Trophoblast cell (in vitro differentiated cells and primary cell): ENCODE measurements around the gene DDX5.
A peak's percentile ranks its signal among the peaks of the same experiment; 100 is the strongest.

Experiments
- DNase-seq, 2 donors: peaks; one replicate each; pipeline ENCODE4 v3.0.0-alpha.2; 2016
- H2AFZ ChIP-seq: 2 replicates; pipeline ENCODE4 v1.6.1; 2013; ENCODE audit warnings: low read length, moderate library complexity, mild to moderate bottlenecking; ENCODE audit not compliant: insufficient read depth, poor library complexity
- H2AK5ac ChIP-seq: 2 replicates; pipeline ENCODE4 v1.6.1; 2013; ENCODE audit warnings: mild to moderate bottlenecking, low read length
- H2BK120ac ChIP-seq: 2 replicates; pipeline ENCODE4 v1.6.1; 2013; ENCODE audit warnings: low read length, mild to moderate bottlenecking, moderate library complexity; ENCODE audit not compliant: insufficient read depth, poor library complexity
- H2BK12ac ChIP-seq: 2 replicates; pipeline ENCODE4 v1.6.1; 2013; ENCODE audit warnings: mild to moderate bottlenecking, low read length, moderate library complexity
- H2BK5ac ChIP-seq: 2 replicates; pipeline ENCODE4 v1.6.1; 2013; ENCODE audit warnings: low read length, low read depth, moderate library complexity, mild to moderate bottlenecking; ENCODE audit not compliant: poor library complexity
- H3K14ac ChIP-seq: 2 replicates; pipeline ENCODE4 v1.6.1; 2013; ENCODE audit warnings: mild to moderate bottlenecking, low read length
- H3K18ac ChIP-seq: 2 replicates; pipeline ENCODE4 v1.6.1; 2013; ENCODE audit warnings: mild to moderate bottlenecking, low read length
- H3K23ac ChIP-seq: 2 replicates; pipeline ENCODE4 v1.6.1; 2013; ENCODE audit warnings: low read length
- H3K27ac ChIP-seq: 2 replicates; pipeline ENCODE4 v1.5.1; 2013; ENCODE audit warnings: low read depth, mild to moderate bottlenecking, inconsistent platforms, low read length, moderate library complexity
- H3K27me3 ChIP-seq: 2 replicates; pipeline ENCODE4 v1.6.1; 2013; ENCODE audit warnings: inconsistent platforms, mild to moderate bottlenecking, low read length, moderate library complexity; ENCODE audit not compliant: insufficient read depth
- H3K36me3 ChIP-seq, 2 experiments: 1 replicate in 1 of 2; 2 replicates in 1 of 2; pipeline ENCODE4 v1.6.1; 2013; ENCODE audit warnings: low read length in 2 of 2, mild to moderate bottlenecking in 2 of 2, moderate library complexity in 1 of 2; ENCODE audit not compliant: insufficient read depth in 2 of 2, control insufficient read depth in 1 of 2
- H3K4ac ChIP-seq: 2 replicates; pipeline ENCODE4 v1.6.1; 2013; ENCODE audit warnings: low read depth, mild to moderate bottlenecking, low read length, moderate library complexity
- H3K4me1 ChIP-seq, 2 experiments: 1 replicate in 1 of 2; 2 replicates in 1 of 2; pipeline ENCODE4 v1.6.1; 2013; ENCODE audit warnings: low read length in 2 of 2, mild to moderate bottlenecking in 2 of 2, moderate library complexity in 1 of 2; ENCODE audit not compliant: insufficient read depth in 2 of 2, control insufficient read depth in 1 of 2
- H3K4me2 ChIP-seq: 2 replicates; pipeline ENCODE4 v1.6.1; 2013; ENCODE audit warnings: inconsistent platforms, mild to moderate bottlenecking, low read length, moderate library complexity
- H3K4me3 ChIP-seq: 2 replicates; pipeline ENCODE4 v1.5.1; 2013; ENCODE audit warnings: mild to moderate bottlenecking, low read depth, low read length, inconsistent platforms
- H3K79me1 ChIP-seq: one replicate; pipeline ENCODE4 v1.6.1; 2013; ENCODE audit warnings: low read length
- H3K79me2 ChIP-seq: 2 replicates; pipeline ENCODE4 v1.6.1; 2013; ENCODE audit warnings: low read length, mild to moderate bottlenecking; ENCODE audit not compliant: control insufficient read depth, insufficient read depth, poor library complexity
- H3K9ac ChIP-seq: 2 replicates; pipeline ENCODE4 v1.6.1; 2013; ENCODE audit warnings: mild to moderate bottlenecking, low read length
- H3K9me3 ChIP-seq: 2 replicates; pipeline ENCODE4 v1.6.1; 2013; ENCODE audit warnings: low read depth, mild to moderate bottlenecking, control low read depth, inconsistent platforms, low read length; ENCODE audit not compliant: insufficient read depth
- H4K12ac ChIP-seq: 2 replicates; pipeline ENCODE4 v1.6.1; 2013; ENCODE audit warnings: low read depth, mild to moderate bottlenecking, low read length, moderate library complexity
- H4K8ac ChIP-seq: 2 replicates; pipeline ENCODE4 v1.6.1; 2013; ENCODE audit warnings: low read depth, mild to moderate bottlenecking, low read length, moderate library complexity
- H4K91ac ChIP-seq: one replicate; pipeline ENCODE4 v1.6.1; 2013; ENCODE audit warnings: low read depth, mild to moderate bottlenecking, low read length, moderate library complexity
- WGBS: extraction: QIAGEN DNeasy Blood & Tissue Kit; methylation state at CpG from one replicate; pipeline ENCODE4 v1.1.7; 2013; ENCODE audit warnings: missing lambda C conversion rate; ENCODE audit not compliant: insufficient read length, insufficient coverage; ENCODE audit errors: extremely low coverage; 5-methylcytosine and 5-hydroxymethylcytosine counted together

The DDX5 gene

DNA sequence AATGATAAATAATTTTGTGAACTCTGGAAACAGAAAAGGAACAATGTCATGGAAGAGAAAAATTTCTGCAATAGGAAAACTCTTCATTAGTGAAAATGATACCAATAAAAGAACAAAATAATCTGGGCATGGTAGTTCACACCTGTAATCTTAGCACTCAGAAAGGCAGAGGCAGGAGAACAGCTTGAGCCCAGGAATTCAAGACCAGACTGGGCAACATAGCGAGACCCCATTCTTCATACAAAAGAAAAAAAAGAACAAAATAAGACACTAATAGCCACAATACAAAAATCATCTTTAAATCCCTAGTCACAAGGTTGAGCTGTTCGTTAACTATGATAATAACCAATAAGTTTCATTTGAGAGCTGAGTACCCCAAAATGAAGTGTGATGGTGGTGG lies 17.8 kb downstream of the DDX5 start:
- Histone ChIP-seq H3K27me3 (no peaks in the 10 kb centered on the region), H4K12ac (no peak overlapping the region), H2BK5ac (no peak overlapping the region), H3K4me1 (no peaks in the 10 kb centered on the region), H3K9me3 (no peaks in the 10 kb centered on the region), H3K27ac (no peak overlapping the region), H3K36me3 (peaks cover 10 to 12% of the 10 kb centered on the region in 2 experiments), H2BK120ac (no peak overlapping the region), H2AFZ (no peak overlapping the region), H2AK5ac (no peak overlapping the region), H3K18ac (no peak overlapping the region), H3K4ac (no peak overlapping the region), H3K79me1 (no peaks in the 10 kb centered on the region), H3K79me2 (no peaks in the 10 kb centered on the region), H3K4me3 (no peak overlapping the region), H3K9ac (no peak overlapping the region), H2BK12ac (no peak overlapping the region), H4K91ac (no peak overlapping the region), H3K4me2 (no peak overlapping the region), H4K8ac (no peak overlapping the region), H3K23ac (no peak overlapping the region), H3K14ac (no peak overlapping the region)
- no CpG with 5 or more reads among the region's 2 CpGs for WGBS
- no peak for DNase-seq

DNA sequence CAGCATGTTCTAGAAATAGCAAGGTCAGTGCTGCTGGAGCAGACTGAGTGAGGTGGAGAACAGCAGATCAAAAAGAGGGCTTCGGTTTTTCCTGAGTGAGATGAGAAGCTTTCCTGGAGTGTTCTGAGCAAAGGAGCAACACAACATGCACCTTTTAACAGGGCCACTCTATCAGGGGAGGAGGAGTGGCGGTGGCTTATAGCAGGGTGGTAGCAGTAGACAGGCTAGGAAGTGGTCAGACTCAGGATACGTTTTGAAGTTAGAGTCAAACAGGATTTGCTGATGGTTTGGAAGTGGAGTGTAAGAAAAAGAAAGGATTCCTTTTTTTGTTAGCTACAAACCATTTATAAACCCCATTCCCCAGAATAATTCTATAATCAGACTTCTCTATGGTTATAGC lies 21.7 kb downstream of the DDX5 start:
- H3K4ac ChIP-seq: no peak overlapping the region
- H2BK12ac ChIP-seq: no peak overlapping the region
- H3K4me2 ChIP-seq: no peak overlapping the region
- no peak overlapping the region for H2BK120ac ChIP-seq
- H3K23ac ChIP-seq: no peak overlapping the region
- H2AK5ac ChIP-seq: no peak overlapping the region
- WGBS: no CpG with 5 or more reads among the region's 3 CpGs
- no peak overlapping the region for H2BK5ac ChIP-seq
- no peak overlapping the region for H3K4me3 ChIP-seq
- no peak overlapping the region for H4K12ac ChIP-seq
- H4K8ac ChIP-seq: no peak overlapping the region
- DNase-seq: no peak
- no peak overlapping the region for H3K18ac ChIP-seq
- peaks cover 11% of the 10 kb centered on the region in 2 experiments for H3K36me3 ChIP-seq
- H4K91ac ChIP-seq: no peak overlapping the region
- H3K4me1 ChIP-seq: peaks cover 0 to 2% of the 10 kb centered on the region in 2 experiments
- no peak overlapping the region for H3K14ac ChIP-seq
- H3K9me3 ChIP-seq: no peaks in the 10 kb centered on the region
- H2AFZ ChIP-seq: no peak overlapping the region
- no peaks in the 10 kb centered on the region for H3K79me1 ChIP-seq
- H3K27ac ChIP-seq: no peak overlapping the region
- H3K79me2 ChIP-seq: no peaks in the 10 kb centered on the region
- H3K9ac ChIP-seq: no peak overlapping the region
- no peaks in the 10 kb centered on the region for H3K27me3 ChIP-seq

- Histone ChIP-seq H3K9ac (no peak overlapping the region), H2AK5ac (no peak overlapping the region), H3K27me3 (no peaks in the 10 kb centered on the region), H3K4me1 (peaks cover 0 to 2% of the 10 kb centered on the region in 2 experiments), H2BK12ac (no peak overlapping the region), H2BK5ac (no peak overlapping the region), H3K4me2 (no peak overlapping the region), H3K4me3 (no peak overlapping the region), H3K27ac (no peak overlapping the region), H3K36me3 (peaks cover 9% of the 10 kb centered on the region in 2 experiments), H3K79me2 (no peaks in the 10 kb centered on the region), H3K14ac (no peak overlapping the region), H3K4ac (no peak overlapping the region), H3K18ac (no peak overlapping the region), H3K23ac (no peak overlapping the region), H2BK120ac (no peak overlapping the region), H3K9me3 (no peaks in the 10 kb centered on the region), H4K8ac (no peak overlapping the region), H4K12ac (no peak overlapping the region), H2AFZ (no peak overlapping the region), H3K79me1 (no peaks in the 10 kb centered on the region), H4K91ac (no peak overlapping the region)
- DNase-seq: peak; percentile 73 to 82
- no CpG with 5 or more reads among the region's 1 CpG for WGBS
Measured at GRCh38 chr17:64480951-64481350, 25.1 kb downstream of the DDX5 start.

GRCh38 chr17:64477849-64478248 lies 28.2 kb downstream of the DDX5 start:
- H2AK5ac ChIP-seq: no peak overlapping the region

More at GRCh38 chr17:64477849-64478248, 28.2 kb downstream of the DDX5 start:
- H3K9me3 ChIP-seq: no peaks in the 10 kb centered on the region
- no peak overlapping the region for H2AFZ ChIP-seq
- no peaks in the 10 kb centered on the region for H3K27me3 ChIP-seq
- DNase-seq: no peak
- H3K4me1 ChIP-seq: peaks cover 0 to 2% of the 10 kb centered on the region in 2 experiments
- no peaks in the 10 kb centered on the region for H3K79me2 ChIP-seq
- H2BK120ac ChIP-seq: no peak overlapping the region
- peaks cover 2% of the 10 kb centered on the region in 2 experiments for H3K36me3 ChIP-seq
- H3K18ac ChIP-seq: no peak overlapping the region
- no peak overlapping the region for H2BK5ac ChIP-seq
- H4K91ac ChIP-seq: no peak overlapping the region
- no peak overlapping the region for H4K12ac ChIP-seq
- no peak overlapping the region for H3K14ac ChIP-seq
- no peaks in the 10 kb centered on the region for H3K79me1 ChIP-seq
- H4K8ac ChIP-seq: no peak overlapping the region
- H3K4me3 ChIP-seq: no peak overlapping the region
- no peak overlapping the region for H2BK12ac ChIP-seq
- H3K27ac ChIP-seq: no peak overlapping the region
- H3K23ac ChIP-seq: no peak overlapping the region
- no peak overlapping the region for H3K9ac ChIP-seq
- H3K4me2 ChIP-seq: no peak overlapping the region
- WGBS: no CpG with 5 or more reads among the region's 1 CpG
- no peak overlapping the region for H3K4ac ChIP-seq
